ENCODE results near the gene P2RX6. TPM values are rescaled to one million over a fixed set of nuclear protein-coding genes. Genes with fewer than 3 reads are reported as not detected.

The P2RX6 gene
- total RNA-seq, 1 donor from 2014 or later = 11.0 TPM

DNA sequence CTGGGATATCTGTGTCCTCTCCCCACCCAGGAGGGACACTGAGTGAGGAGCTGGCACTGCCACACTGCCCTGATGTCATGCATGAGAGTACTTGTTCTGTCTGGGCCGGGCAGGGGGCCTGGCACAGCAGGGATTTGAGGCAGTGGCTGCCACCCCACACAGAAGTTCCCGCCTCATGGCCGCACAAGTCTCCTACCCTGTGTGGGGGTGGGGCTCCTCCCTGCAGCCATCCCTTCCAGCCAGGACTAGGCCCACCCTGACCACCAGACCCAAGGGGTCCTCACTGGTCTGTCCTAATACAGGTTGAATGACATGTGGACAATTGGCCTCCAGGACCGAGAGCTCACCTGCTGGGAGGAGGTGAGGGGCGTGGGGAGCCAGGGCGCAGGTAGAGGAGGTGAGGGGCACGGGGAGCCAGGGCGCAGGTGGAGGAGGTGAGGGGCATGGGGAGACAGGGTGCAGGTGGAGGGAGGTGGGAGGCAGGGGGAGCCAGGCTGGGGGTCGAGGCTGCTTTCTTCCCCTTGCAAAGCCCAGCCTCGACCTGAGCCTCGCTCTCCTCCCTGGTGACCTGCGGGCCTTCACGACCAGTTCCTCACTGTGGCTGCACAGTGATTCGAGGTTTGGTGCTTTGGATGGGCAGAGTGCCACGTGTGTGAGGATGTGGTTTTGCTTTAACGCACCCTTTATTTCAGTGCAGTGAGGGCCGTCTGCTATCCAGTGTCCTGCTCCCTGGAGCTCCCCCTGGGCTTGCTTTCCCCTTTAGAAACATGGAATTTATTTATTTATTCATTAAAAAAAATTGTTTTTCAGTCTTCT, 25.4 kb upstream of the P2RX6 start:
- H3K27ac ChIP-seq (ENCODE audit: low read depth, low read length) = no peak overlapping the region
- H3K4me3 ChIP-seq (ENCODE audit: low read length in 3 of 3) = no peak overlapping the region
- H3K9ac ChIP-seq (ENCODE audit: low read depth in 1 of 3, low read length in 3 of 3) = no peak overlapping the region
- H3K4me1 ChIP-seq (ENCODE audit: control insufficient read depth in 3 of 3, insufficient read depth in 3 of 3, low read length in 3 of 3) = no peaks in the 10 kb centered on the region
- no peaks in the 10 kb centered on the region for H3K27me3 ChIP-seq (ENCODE audit: control insufficient read depth in 3 of 3, insufficient read depth in 3 of 3, low read length in 3 of 3)
- H3K36me3 ChIP-seq (ENCODE audit: control insufficient read depth in 3 of 3, insufficient read depth in 3 of 3, low read length in 3 of 3) = peaks cover 47 to 56% (median 50%) of the 10 kb centered on the region in 3 donors
- no peaks in the 10 kb centered on the region for H3K9me3 ChIP-seq (ENCODE audit: control insufficient read depth in 3 of 3, low read length in 3 of 3)

DNA sequence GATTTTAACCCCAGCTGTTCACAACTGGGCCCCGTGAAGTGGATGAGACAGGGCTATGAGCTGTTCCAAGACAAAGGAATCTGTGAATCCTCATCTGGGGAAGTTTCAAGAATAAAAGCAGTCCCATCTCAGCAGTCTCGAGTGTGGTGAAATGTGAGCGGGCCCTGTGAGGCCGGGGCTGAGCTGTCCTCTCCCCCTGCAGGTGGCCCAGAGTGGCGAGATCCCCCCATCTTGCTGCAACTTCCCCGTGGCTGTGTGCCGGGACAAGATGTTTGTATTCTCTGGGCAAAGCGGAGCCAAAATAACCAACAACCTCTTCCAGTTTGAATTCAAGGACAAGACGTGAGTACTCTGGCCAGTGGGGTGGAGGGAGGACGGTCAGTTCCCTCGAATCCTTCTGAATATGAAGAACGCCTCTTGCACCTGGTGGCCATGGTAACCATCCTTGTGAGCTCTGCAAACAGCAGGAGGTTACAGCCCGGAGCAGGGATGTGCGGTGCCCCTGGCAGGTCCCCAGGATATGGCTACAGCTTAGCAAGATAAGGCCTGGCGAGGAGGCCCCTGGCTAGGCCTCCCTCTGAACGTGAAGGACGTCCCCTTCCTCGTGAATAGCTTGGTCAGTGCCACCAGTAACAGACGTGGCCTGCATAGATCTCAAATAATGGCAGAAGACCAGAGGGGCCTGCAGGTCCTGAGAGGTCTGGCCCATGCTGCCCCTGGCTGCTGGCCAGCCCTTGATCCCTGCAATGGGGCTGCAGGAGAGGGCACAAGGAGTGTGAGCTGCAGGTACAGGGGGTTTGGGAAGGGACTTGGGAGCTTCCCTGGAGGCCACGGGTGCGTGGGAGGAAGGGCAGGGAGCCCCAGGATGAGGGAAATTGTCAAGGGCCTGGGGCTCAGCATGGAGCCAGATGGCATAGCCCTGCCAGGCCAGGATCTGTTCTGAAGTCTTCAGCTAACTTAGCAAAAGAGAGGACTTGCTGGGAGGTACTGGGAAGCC, 24.5 kb upstream of the P2RX6 start:
- Histone ChIP-seq H3K9me3 (ENCODE audit: control insufficient read depth in 3 of 3, low read length in 3 of 3) (no peaks in the 10 kb centered on the region), H3K36me3 (ENCODE audit: control insufficient read depth in 3 of 3, insufficient read depth in 3 of 3, low read length in 3 of 3) (peaks cover 46 to 58% (median 48%) of the 10 kb centered on the region in 3 donors), H3K9ac (ENCODE audit: low read depth in 1 of 3, low read length in 3 of 3) (no peak overlapping the region), H3K4me3 (ENCODE audit: low read length in 3 of 3) (no peak overlapping the region), H3K4me1 (ENCODE audit: control insufficient read depth in 3 of 3, insufficient read depth in 3 of 3, low read length in 3 of 3) (no peaks in the 10 kb centered on the region), H3K27me3 (ENCODE audit: control insufficient read depth in 3 of 3, insufficient read depth in 3 of 3, low read length in 3 of 3) (no peaks in the 10 kb centered on the region), H3K27ac (ENCODE audit: low read depth, low read length) (no peak overlapping the region)

DNA sequence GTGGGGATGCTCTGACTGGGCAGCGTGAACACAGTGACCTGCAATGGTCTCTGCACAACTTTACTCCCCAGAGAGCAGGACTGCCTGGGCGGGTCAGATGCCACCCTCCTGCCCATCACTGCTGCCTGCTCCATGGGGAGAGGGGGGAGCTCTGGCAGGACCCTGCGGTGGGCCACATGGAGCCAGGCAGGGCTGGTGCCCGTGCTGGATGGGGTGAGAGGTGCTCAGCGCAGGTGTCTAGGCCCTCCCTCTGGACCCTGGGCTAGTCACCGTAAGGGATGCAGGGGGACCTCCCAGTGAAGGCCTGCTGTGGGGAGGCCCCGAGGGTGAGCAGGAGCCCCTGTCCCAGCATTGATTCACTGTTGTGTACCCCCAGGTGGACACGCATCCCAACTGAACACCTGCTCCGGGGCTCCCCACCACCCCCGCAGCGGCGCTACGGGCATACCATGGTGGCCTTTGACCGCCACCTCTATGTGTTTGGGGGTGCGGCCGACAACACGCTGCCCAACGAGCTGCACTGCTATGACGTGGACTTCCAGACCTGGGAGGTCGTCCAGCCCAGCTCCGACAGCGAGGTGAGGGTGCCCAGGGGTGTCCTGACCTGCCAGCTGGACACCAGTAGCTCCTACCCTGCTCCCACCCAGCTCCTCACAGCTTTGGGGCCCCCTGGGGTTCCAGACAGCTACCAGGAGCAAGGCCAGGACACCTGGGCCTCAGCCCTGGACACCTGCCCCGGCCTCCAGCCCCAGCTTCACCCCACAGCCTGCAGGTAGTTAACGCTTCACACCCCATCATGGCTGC, 23.5 kb upstream of the P2RX6 start:
- no peaks in the 10 kb centered on the region for H3K4me1 ChIP-seq (ENCODE audit: control insufficient read depth in 3 of 3, insufficient read depth in 3 of 3, low read length in 3 of 3)
- H3K4me3 ChIP-seq (ENCODE audit: low read length in 3 of 3) = no peak overlapping the region
- H3K27ac ChIP-seq (ENCODE audit: low read depth, low read length) = no peak overlapping the region
- peaks cover 46 to 60% (median 51%) of the 10 kb centered on the region in 3 donors for H3K36me3 ChIP-seq (ENCODE audit: control insufficient read depth in 3 of 3, insufficient read depth in 3 of 3, low read length in 3 of 3)
- H3K27me3 ChIP-seq (ENCODE audit: control insufficient read depth in 3 of 3, insufficient read depth in 3 of 3, low read length in 3 of 3) = no peaks in the 10 kb centered on the region
- no peaks in the 10 kb centered on the region for H3K9me3 ChIP-seq (ENCODE audit: control insufficient read depth in 3 of 3, low read length in 3 of 3)
- no peak overlapping the region for H3K9ac ChIP-seq (ENCODE audit: low read depth in 1 of 3, low read length in 3 of 3)

DNA sequence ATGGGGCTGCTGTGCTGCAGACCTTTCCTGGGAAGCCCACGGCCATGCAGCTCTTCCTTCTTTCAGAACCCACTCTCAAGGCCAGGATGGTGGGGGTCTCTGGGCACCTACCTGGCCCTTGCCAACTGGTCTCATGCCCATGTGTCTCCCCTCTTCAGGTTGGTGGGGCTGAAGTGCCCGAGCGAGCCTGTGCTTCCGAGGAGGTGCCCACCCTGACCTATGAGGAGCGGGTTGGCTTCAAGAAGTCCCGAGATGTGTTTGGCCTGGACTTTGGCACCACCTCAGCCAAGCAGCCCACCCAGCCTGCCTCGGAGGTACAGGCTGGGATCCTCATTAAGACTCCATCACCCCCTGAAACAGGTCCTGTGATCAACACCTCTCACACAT, 22.9 kb upstream of the P2RX6 start:
- Histone ChIP-seq H3K4me3 (ENCODE audit: low read length in 3 of 3) (no peak overlapping the region), H3K36me3 (ENCODE audit: control insufficient read depth in 3 of 3, insufficient read depth in 3 of 3, low read length in 3 of 3) (peaks cover 50 to 59% (median 50%) of the 10 kb centered on the region in 3 donors), H3K27ac (ENCODE audit: low read depth, low read length) (no peak overlapping the region), H3K9ac (ENCODE audit: low read depth in 1 of 3, low read length in 3 of 3) (no peak overlapping the region), H3K4me1 (ENCODE audit: control insufficient read depth in 3 of 3, insufficient read depth in 3 of 3, low read length in 3 of 3) (no peaks in the 10 kb centered on the region), H3K27me3 (ENCODE audit: control insufficient read depth in 3 of 3, insufficient read depth in 3 of 3, low read length in 3 of 3) (no peaks in the 10 kb centered on the region), H3K9me3 (ENCODE audit: control insufficient read depth in 3 of 3, low read length in 3 of 3) (no peaks in the 10 kb centered on the region)

DNA sequence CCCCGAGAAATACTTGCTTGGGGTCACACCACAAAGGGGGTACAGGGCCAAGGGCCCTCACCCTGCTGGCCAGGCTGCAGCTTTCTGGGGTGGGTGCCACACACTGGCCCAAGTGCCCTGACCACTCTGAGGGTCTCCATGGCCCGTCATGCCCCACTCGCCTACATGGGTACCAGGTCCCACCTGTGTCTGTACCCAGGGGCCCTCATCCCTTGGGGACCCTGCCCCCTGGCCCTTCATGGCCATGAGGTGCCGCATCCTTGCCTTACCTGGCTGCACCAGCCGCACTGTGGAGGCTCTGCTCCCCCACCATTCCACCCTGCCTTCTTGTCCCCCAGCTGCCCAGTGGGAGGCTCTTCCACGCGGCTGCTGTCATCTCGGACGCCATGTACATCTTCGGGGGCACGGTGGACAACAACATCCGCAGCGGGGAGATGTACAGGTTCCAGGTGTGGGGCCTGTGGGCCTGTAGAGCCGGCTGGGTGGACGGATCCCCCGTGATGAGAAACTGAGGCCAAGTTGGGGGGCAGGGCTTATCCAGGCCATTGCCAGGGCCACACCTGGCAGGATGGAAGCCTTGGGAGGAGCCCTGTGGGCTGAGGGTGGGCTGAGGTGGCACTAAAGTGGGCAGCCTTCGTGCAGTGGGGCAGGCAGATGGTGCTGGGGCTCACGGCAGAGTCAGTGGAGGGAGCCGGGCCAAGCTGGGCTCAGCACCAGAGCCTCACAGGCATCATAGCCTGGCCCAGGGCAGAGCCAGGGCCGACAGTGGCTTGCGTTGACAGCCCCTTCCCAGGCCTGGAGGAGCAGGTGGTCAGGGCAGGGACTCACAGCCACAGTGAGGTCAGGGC, 22.3 kb upstream of the P2RX6 start:
- Histone ChIP-seq H3K9me3 (ENCODE audit: control insufficient read depth in 3 of 3, low read length in 3 of 3) (no peaks in the 10 kb centered on the region), H3K27ac (ENCODE audit: low read depth, low read length) (no peak overlapping the region), H3K36me3 (ENCODE audit: control insufficient read depth in 3 of 3, insufficient read depth in 3 of 3, low read length in 3 of 3) (peaks cover 51 to 61% (median 52%) of the 10 kb centered on the region in 3 donors), H3K4me3 (ENCODE audit: low read length in 3 of 3) (no peak overlapping the region), H3K27me3 (ENCODE audit: control insufficient read depth in 3 of 3, insufficient read depth in 3 of 3, low read length in 3 of 3) (no peaks in the 10 kb centered on the region), H3K9ac (ENCODE audit: low read depth in 1 of 3, low read length in 3 of 3) (no peak overlapping the region), H3K4me1 (ENCODE audit: control insufficient read depth in 3 of 3, insufficient read depth in 3 of 3, low read length in 3 of 3) (no peaks in the 10 kb centered on the region)

DNA sequence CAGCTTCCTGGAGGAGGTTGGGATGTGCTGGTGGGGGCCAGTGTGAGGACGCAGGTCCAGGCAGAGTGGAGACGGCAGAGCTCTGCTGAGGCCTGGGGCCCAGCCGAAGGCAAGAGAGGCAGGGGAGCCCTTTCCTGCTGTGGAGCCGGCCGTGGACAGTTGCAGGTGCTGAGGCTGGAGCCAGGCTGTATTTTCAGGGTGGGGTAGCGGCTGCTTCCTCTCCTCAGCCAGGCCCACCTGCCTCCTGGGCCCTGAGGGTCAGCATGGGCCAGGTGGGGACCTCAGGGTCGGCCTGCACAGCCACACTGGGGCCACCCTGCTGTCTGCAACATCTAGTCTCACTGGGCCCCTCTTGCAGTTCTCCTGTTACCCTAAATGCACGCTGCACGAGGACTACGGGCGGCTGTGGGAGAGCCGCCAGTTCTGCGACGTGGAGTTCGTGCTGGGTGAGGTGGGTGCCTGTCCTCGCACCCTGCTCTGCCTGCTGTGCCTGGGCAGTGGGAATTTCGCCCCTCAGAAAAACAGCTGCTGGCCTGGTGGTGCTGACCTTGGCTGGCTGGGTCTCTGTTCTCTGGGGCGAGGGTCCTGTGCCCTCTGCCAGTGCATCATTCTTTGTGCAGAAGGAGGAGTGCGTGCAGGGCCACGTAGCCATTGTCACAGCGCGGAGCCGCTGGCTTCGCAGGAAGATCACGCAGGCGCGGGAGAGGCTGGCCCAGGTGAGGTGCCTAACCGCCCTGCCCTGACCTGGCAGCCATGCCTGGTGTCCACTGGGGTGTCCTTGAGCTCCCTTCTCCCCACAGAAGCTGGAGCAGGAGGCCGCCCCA, 21.4 kb upstream of the P2RX6 start:
- Histone ChIP-seq H3K9me3 (ENCODE audit: control insufficient read depth in 3 of 3, low read length in 3 of 3) (no peaks in the 10 kb centered on the region), H3K4me3 (ENCODE audit: low read length in 3 of 3) (no peak overlapping the region), H3K4me1 (ENCODE audit: control insufficient read depth in 3 of 3, insufficient read depth in 3 of 3, low read length in 3 of 3) (peaks cover 0 to 2% (median 0%) of the 10 kb centered on the region in 3 donors), H3K9ac (ENCODE audit: low read depth in 1 of 3, low read length in 3 of 3) (no peak overlapping the region), H3K27me3 (ENCODE audit: control insufficient read depth in 3 of 3, insufficient read depth in 3 of 3, low read length in 3 of 3) (no peaks in the 10 kb centered on the region), H3K36me3 (ENCODE audit: control insufficient read depth in 3 of 3, insufficient read depth in 3 of 3, low read length in 3 of 3) (peaks cover 48 to 66% (median 51%) of the 10 kb centered on the region in 3 donors), H3K27ac (ENCODE audit: low read depth, low read length) (no peak overlapping the region)

DNA sequence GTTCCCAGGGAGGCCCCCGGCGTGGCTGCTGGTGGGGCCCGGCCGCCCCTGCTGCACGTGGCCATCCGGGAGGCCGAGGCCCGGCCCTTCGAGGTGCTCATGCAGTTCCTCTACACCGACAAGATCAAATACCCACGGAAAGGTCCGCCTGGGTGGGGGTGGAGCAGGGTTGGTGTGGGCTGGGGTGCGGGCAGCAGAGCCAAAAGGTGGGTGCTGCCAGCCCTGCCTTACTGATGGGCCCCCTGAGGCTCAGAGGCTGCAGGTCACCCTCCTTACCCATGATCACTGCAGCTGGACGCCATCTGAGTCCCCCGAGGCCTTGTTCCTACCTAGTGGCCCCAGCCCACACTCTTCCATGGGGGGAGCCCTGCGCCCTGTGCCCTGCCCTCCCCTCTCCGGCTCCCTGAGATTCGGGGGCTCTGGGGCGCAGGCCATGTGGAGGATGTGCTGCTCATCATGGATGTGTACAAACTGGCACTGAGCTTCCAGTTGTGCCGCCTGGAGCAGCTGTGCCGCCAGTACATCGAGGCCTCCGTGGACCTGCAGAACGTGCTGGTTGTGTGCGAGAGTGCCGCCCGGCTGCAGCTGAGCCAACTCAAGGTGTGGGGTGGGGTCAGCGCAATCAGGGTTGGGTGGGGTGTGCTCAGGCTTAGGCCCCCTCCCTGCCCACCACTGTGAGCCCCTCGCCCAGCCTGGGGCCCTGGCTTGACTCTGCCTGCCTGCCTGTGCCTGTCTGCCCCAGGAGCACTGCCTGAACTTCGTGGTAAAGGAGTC, 20.6 kb upstream of the P2RX6 start:
- no peak overlapping the region for H3K27ac ChIP-seq (ENCODE audit: low read depth, low read length)
- no peaks in the 10 kb centered on the region for H3K27me3 ChIP-seq (ENCODE audit: control insufficient read depth in 3 of 3, insufficient read depth in 3 of 3, low read length in 3 of 3)
- H3K4me3 ChIP-seq (ENCODE audit: low read length in 3 of 3) = no peak overlapping the region
- peaks cover 48 to 72% (median 56%) of the 10 kb centered on the region in 3 donors for H3K36me3 ChIP-seq (ENCODE audit: control insufficient read depth in 3 of 3, insufficient read depth in 3 of 3, low read length in 3 of 3)
- peaks cover 0 to 5% (median 2%) of the 10 kb centered on the region in 3 donors for H3K4me1 ChIP-seq (ENCODE audit: control insufficient read depth in 3 of 3, insufficient read depth in 3 of 3, low read length in 3 of 3)
- no peak overlapping the region for H3K9ac ChIP-seq (ENCODE audit: low read depth in 1 of 3, low read length in 3 of 3)
- H3K9me3 ChIP-seq (ENCODE audit: control insufficient read depth in 3 of 3, low read length in 3 of 3) = no peaks in the 10 kb centered on the region

DNA sequence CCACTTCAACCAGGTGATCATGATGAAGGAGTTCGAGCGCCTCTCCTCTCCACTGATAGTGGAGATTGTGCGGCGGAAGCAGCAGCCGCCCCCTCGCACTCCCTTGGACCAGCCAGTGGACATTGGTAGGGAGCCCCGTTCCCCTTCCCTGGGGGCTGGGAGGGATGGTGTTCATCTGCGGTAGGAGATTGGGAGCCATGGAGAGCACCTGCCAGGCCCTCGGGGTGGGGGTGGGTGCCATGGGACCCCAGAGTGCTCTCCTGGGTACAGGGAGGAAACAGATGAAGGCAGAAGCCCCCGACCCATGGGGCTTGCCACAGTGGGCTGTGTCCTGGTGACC, 20.1 kb upstream of the P2RX6 start:
- Histone ChIP-seq H3K27ac (ENCODE audit: low read depth, low read length) (no peak overlapping the region), H3K4me1 (ENCODE audit: control insufficient read depth in 3 of 3, insufficient read depth in 3 of 3, low read length in 3 of 3) (peaks cover 0 to 10% (median 5%) of the 10 kb centered on the region in 3 donors), H3K36me3 (ENCODE audit: control insufficient read depth in 3 of 3, insufficient read depth in 3 of 3, low read length in 3 of 3) (peaks cover 54 to 75% (median 62%) of the 10 kb centered on the region in 3 donors), H3K27me3 (ENCODE audit: control insufficient read depth in 3 of 3, insufficient read depth in 3 of 3, low read length in 3 of 3) (no peaks in the 10 kb centered on the region), H3K9ac (ENCODE audit: low read depth in 1 of 3, low read length in 3 of 3) (no peak overlapping the region), H3K4me3 (ENCODE audit: low read length in 3 of 3) (no peak overlapping the region), H3K9me3 (ENCODE audit: control insufficient read depth in 3 of 3, low read length in 3 of 3) (no peaks in the 10 kb centered on the region)
